HG02884 (cell line): ENCODE data around the gene SLC25A12.

ENCODE experiments used
- ATAC-seq: cut with Tn5 transposase; IDR thresholded peaks from one replicate; pipeline ENCODE4 v1.9.1; 2021; ENCODE audit warnings: mild to moderate bottlenecking, moderate library complexity; ENCODE audit not compliant: unreplicated experiment

Gene SLC25A12

GRCh38 chr2:171735991-171736710 is 157.9 kb downstream of the SLC25A12 start:
- ATAC-seq: no peak
